Measurements from ENCODE around the gene ROBO1. TPM values are rescaled to one million over a fixed set of nuclear protein-coding genes. Genes with fewer than 3 reads are reported as not detected.

ROBO1 gene
- total RNA-seq, 1 donor from 2014 or later, result 43.7 TPM

- DNase-seq (ENCODE audit: low spot score), result no peak
- Mint-ChIP-seq H3K36me3 (ENCODE audit: low read depth) (no peaks in the 10 kb centered on the region), H3K27me3 (ENCODE audit: low read depth) (no peaks in the 10 kb centered on the region), H3K27ac (ENCODE audit: unreplicated experiment) (no peak overlapping the region), H3K4me3 (ENCODE audit: unreplicated experiment) (no peak overlapping the region), H3K4me1 (ENCODE audit: low read depth) (peaks cover 8% of the 10 kb centered on the region), H3K9me3 (ENCODE audit: low read depth) (no peaks in the 10 kb centered on the region)
- no peak for TF ChIP-seq CTCF (IDR thresholded peaks at IDR 0.05)
Observed at GRCh38 chr3:79040091-79040490, 727.7 kb downstream of the ROBO1 start.

GRCh38 chr3:79039192-79039591, 728.6 kb downstream of the ROBO1 start:
- Mint-ChIP-seq H3K27ac (ENCODE audit: unreplicated experiment) (no peak overlapping the region), H3K27me3 (ENCODE audit: low read depth) (no peaks in the 10 kb centered on the region), H3K36me3 (ENCODE audit: low read depth) (no peaks in the 10 kb centered on the region), H3K4me1 (ENCODE audit: low read depth) (peaks cover 8% of the 10 kb centered on the region), H3K4me3 (ENCODE audit: unreplicated experiment) (no peak overlapping the region), H3K9me3 (ENCODE audit: low read depth) (no peaks in the 10 kb centered on the region)
- DNase-seq (ENCODE audit: low spot score), result no peak
- no peak for TF ChIP-seq CTCF (IDR thresholded peaks at IDR 0.05)

DNA sequence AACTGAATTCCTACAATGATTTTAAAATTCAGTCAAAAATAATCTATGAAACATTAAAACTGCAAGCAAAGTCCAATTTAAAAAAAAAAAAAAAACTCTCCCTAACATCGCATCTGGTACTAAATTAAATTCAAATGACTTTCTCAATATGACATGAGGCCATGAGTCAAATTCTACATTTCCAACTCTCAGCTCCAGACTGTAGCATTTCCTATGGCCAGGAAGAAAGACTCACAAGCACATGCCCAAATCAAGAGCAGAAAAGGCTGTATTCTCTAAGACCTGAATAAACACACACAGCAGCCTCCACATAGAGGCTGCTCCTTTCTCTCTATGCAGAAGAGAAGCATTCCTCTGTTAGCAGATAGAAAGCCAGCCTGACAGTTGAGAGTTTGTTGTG, 729.2 kb downstream of the ROBO1 start:
- Mint-ChIP-seq H3K36me3 (ENCODE audit: low read depth) (no peaks in the 10 kb centered on the region), H3K9me3 (ENCODE audit: low read depth) (no peaks in the 10 kb centered on the region), H3K27me3 (ENCODE audit: low read depth) (no peaks in the 10 kb centered on the region), H3K4me3 (ENCODE audit: unreplicated experiment) (no peak overlapping the region), H3K4me1 (ENCODE audit: low read depth) (peaks cover 8% of the 10 kb centered on the region), H3K27ac (ENCODE audit: unreplicated experiment) (no peak overlapping the region)
- no peak for DNase-seq (ENCODE audit: low spot score)
- TF ChIP-seq CTCF (IDR thresholded peaks at IDR 0.05), result no peak

DNA sequence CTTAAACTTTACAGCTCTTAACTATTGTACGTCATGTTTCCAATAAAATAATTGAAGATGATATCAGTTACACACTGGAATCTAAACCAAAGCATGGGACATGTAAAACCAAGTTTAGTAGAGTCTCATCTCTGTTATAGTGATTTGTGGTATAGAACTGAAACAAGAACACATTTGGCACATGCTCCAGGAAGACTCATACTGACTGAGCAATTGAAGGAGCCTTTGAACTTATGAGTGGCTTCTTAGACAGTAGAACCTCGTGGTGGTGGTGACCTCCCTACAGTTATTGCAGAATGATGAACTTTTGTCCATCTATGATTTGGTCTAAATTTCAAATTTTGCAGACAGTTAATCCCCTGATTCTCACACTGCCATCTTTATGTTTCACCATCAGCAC, 729.7 kb downstream of the ROBO1 start:
- no peak for DNase-seq (ENCODE audit: low spot score)
- H3K9me3 Mint-ChIP-seq (ENCODE audit: low read depth), result no peaks in the 10 kb centered on the region

GRCh38 chr3:79032686-79033318, 735.0 kb downstream of the ROBO1 start:
- H3K27me3 Mint-ChIP-seq (ENCODE audit: low read depth), result no peaks in the 10 kb centered on the region
- DNase-seq (ENCODE audit: low spot score), result no peak
- no peak overlapping the region for H3K27ac Mint-ChIP-seq (ENCODE audit: unreplicated experiment)
- H3K9me3 Mint-ChIP-seq (ENCODE audit: low read depth), result no peaks in the 10 kb centered on the region
- H3K36me3 Mint-ChIP-seq (ENCODE audit: low read depth), result no peaks in the 10 kb centered on the region
- no peaks in the 10 kb centered on the region for H3K4me1 Mint-ChIP-seq (ENCODE audit: low read depth)
- H3K4me3 Mint-ChIP-seq (ENCODE audit: unreplicated experiment), result no peak overlapping the region
- peak; percentile 97 for TF ChIP-seq CTCF (IDR thresholded peaks at IDR 0.05)

More for the DNA sequence above, 729.7 kb downstream of the ROBO1 start:
- H3K4me1 Mint-ChIP-seq (ENCODE audit: low read depth), result peaks cover 8% of the 10 kb centered on the region
- no peaks in the 10 kb centered on the region for H3K27me3 Mint-ChIP-seq (ENCODE audit: low read depth)
- no peak overlapping the region for H3K27ac Mint-ChIP-seq (ENCODE audit: unreplicated experiment)
- H3K36me3 Mint-ChIP-seq (ENCODE audit: low read depth), result no peaks in the 10 kb centered on the region
- TF ChIP-seq CTCF (IDR thresholded peaks at IDR 0.05), result no peak
- H3K4me3 Mint-ChIP-seq (ENCODE audit: unreplicated experiment), result no peak overlapping the region
